ENCODE data around the gene ZNF230. TPM values are rescaled to one million over a fixed set of nuclear protein-coding genes. Genes with fewer than 3 reads are reported as not detected.
A peak's percentile ranks its signal among the peaks of the same experiment; 100 is the strongest.

Gene ZNF230
- 6.6 and 11.6 TPM in 2 replicates for total RNA-seq (2011; cell fraction: chromatin; rRNA removed; ENCODE audit: low replicate concordance)
- 8.9 and 9.3 TPM in 2 replicates for total RNA-seq (2011; cell fraction: nucleolus; rRNA removed)
- 12.1 and 18.8 TPM in 2 replicates for total RNA-seq (2011; cell fraction: nucleoplasm; rRNA removed)
- total RNA-seq (2014; rRNA removed) (1.3 and 1.6 TPM in 2 replicates), total RNA-seq (2014; rRNA removed; fragmentation: Illumina TruSeq; extraction: Trizol) (2.4 and 3.0 TPM in 2 replicates), total RNA-seq (2015; rRNA removed; fragmentation: Illumina TruSeq; extraction: Trizol) (1.6 and 2.3 TPM in 2 replicates), total RNA-seq (2021) (1.8 and 3.1 TPM in 2 replicates), polyA plus RNA-seq (2011; rRNA removed) (2.2 and 4.0 TPM in 2 replicates), polyA plus RNA-seq (2014; fragmentation: Illumina TruSeq; extraction: Trizol) (1.7 and 2.2 TPM in 2 replicates), polyA plus RNA-seq (2014; fragmentation: Nextera tagmentation; extraction: Ambion mirVana) (1 to 10 TPM; 2.0 TPM), polyA plus RNA-seq (2014; rRNA removed) (2.3 and 3.1 TPM in 2 replicates), polyA minus RNA-seq (2011; rRNA and poly(A)+ RNA removed) (4.3 and 5.6 TPM in 2 replicates), Bru-seq, nascent RNA (percentile 63 among the genes with signal in this experiment), BruChase-seq, experiment 1, labeled RNA remaining after a 2-hour chase (percentile 64 among the genes with signal in this experiment), BruChase-seq, experiment 2, labeled RNA remaining after a 6-hour chase (percentile 63 among the genes with signal in this experiment)
- 1.0 and 1.8 TPM in 2 replicates for polyA plus RNA-seq (2011; cell fraction: cytosol; rRNA removed)
- 1.9 and 2.8 TPM in 2 replicates for polyA plus RNA-seq (2011; cell fraction: nucleus; rRNA removed)
- 1.3 and 2.1 TPM in 2 replicates for polyA plus RNA-seq (2012)
- polyA minus RNA-seq (2011; cell fraction: cytosol; rRNA and poly(A)+ RNA removed): 1.3 TPM in 1 of 2 replicates, not detected in the other
- 3.0 and 6.3 TPM in 2 replicates for polyA minus RNA-seq (2011; cell fraction: nucleus; rRNA and poly(A)+ RNA removed)
- long read RNA-seq, experiment 1, full-length matches to known transcripts: 10 of 12 reads
- long read RNA-seq, experiment 1, partial matches to known transcripts: 1 of 12 reads
- long read RNA-seq, experiment 1, other reads (novel, unspliced or antisense): 1 of 12 reads
- long read RNA-seq, experiment 2, full-length matches to known transcripts: 1 of 1 reads
- long read RNA-seq, experiment 2, partial matches to known transcripts: 0 of 1 reads
- long read RNA-seq, experiment 2, other reads (novel, unspliced or antisense): 0 of 1 reads
- long read RNA-seq, experiment 3, full-length matches to known transcripts: 3 of 3 reads
- long read RNA-seq, experiment 3, partial matches to known transcripts: 0 of 3 reads
- long read RNA-seq, experiment 3, other reads (novel, unspliced or antisense): 0 of 3 reads

GRCh38 chr19:44002566-44003460 is at the start of gene ZNF230:
Gene ZNF230 (plus strand): TSS chr19:44002957. CDS start chr19:44007079, 4,122 bp downstream.
- WGBS (ENCODE audit: insufficient coverage, low coverage, missing lambda C conversion rate): 1% methylated on average over 46 of the region's 48 CpGs
- H3K9me1 ChIP-seq (ENCODE audit: control insufficient read depth, insufficient read depth, low read length): no peaks in the 10 kb centered on the region
- in situ Hi-C loops (cut with MboI): no loop called here
- H3K4me3 ChIP-seq: peak within 1 kb of the TSS; percentile 60
- peak within 1 kb of the TSS; percentile 91 for H3K4me2 ChIP-seq (ENCODE audit: insufficient read depth, low read length)
- peak within 1 kb of the TSS; percentile 60 for H3K27ac ChIP-seq (ENCODE audit: extremely low read depth, low read depth, low read length)
- H3K36me3 ChIP-seq (ENCODE audit: control insufficient read depth, insufficient read depth, low read length): no peaks in the 10 kb centered on the region
- peaks cover 7% of the 10 kb centered on the region; the same call in 1 of the 3 replicates for H3K79me2 ChIP-seq (ENCODE audit: control insufficient read depth, insufficient read depth, low read length)
- no peaks in the 10 kb centered on the region for H4K20me1 ChIP-seq (replicated peaks; ENCODE audit: control insufficient read depth, insufficient read depth, low read length)
- H3K4me1 ChIP-seq (replicated peaks in 1 of 2; ENCODE audit: control insufficient read depth in 2 of 2, insufficient read depth in 2 of 2, low read length in 2 of 2): peaks cover 0 to 4% of the 10 kb centered on the region in 2 experiments; a peak in 2 of 5 replicates
- ChIA-PET CTCF (ENCODE audit: low intra/inter-chr PET ratio) (no interaction called here), POLR2A (no interaction called here)
- TSS peak; percentile 91 for BruUV-seq (replicated peaks)
- H2AFZ ChIP-seq (ENCODE audit: low read depth, low read length): peak within 1 kb of the TSS; percentile 94
- intact Hi-C loops (cut with micrococcal nuclease): loop anchor here (10.0 kb wide), 1 partner anchor 112 kb away; the partner anchor contains the start of gene ZNF225
- FAIRE-seq: peak; percentile 99
- DNase-seq (ENCODE audit: extremely low read depth in 1 of 4, low spot score in 3 of 4): peak; percentile 86 to 96 (median 89)
- H3K9me3 ChIP-seq (replicated peaks; ENCODE audit: control insufficient read depth, insufficient read depth, low read depth, low read length): no peaks in the 10 kb centered on the region; the same call in 1 of the 2 replicates
- H3K9ac ChIP-seq (ENCODE audit: insufficient read depth in 1 of 2, low read depth in 2 of 2, low read length in 2 of 2): peak within 1 kb of the TSS; percentile 72 to 92
- peak; percentile 100 for ATAC-seq
- no peaks in the 10 kb centered on the region for H3K27me3 ChIP-seq (ENCODE audit: control insufficient read depth in 2 of 2, insufficient read depth in 2 of 2, low read length in 2 of 2)
- TF ChIP-seq THAP12 (CRISPR knock-in tag; IDR thresholded peaks at IDR 0.05) (no peak), MECOM (CRISPR knock-in tag; IDR thresholded peaks at IDR 0.05) (no peak), GTF2B (IDR thresholded peaks at IDR 0.05; ENCODE audit: extremely low read depth, insufficient read length) (no peak), ZFX (CRISPR knock-in tag; IDR thresholded peaks at IDR 0.05) (no peak), ZNF696 (CRISPR knock-in tag; conservative IDR thresholded peaks at IDR 0.05) (no peak), CBX8 (IDR thresholded peaks at IDR 0.05; ENCODE audit: borderline replicate concordance, extremely low read depth, low read depth, low read length, poor library complexity, severe bottlenecking) (no peak), SNRNP70 (optimal IDR thresholded peaks at IDR 0.05; ENCODE audit: low read depth, low read length) (no peak), ATF6 (CRISPR knock-in tag; IDR thresholded peaks at IDR 0.05) (no peak), IFI16 (CRISPR knock-in tag; IDR thresholded peaks at IDR 0.05) (no peak)

All from K562 (cell line).